HG02610 (cell line): ENCODE measurements around the gene RPL13A.

Experiments used
- ATAC-seq: cut with Tn5 transposase; IDR thresholded peaks from one replicate; pipeline ENCODE4 v1.9.1; 2021; ENCODE audit warnings: mild to moderate bottlenecking, moderate library complexity; ENCODE audit not compliant: unreplicated experiment

Gene RPL13A

DNA sequence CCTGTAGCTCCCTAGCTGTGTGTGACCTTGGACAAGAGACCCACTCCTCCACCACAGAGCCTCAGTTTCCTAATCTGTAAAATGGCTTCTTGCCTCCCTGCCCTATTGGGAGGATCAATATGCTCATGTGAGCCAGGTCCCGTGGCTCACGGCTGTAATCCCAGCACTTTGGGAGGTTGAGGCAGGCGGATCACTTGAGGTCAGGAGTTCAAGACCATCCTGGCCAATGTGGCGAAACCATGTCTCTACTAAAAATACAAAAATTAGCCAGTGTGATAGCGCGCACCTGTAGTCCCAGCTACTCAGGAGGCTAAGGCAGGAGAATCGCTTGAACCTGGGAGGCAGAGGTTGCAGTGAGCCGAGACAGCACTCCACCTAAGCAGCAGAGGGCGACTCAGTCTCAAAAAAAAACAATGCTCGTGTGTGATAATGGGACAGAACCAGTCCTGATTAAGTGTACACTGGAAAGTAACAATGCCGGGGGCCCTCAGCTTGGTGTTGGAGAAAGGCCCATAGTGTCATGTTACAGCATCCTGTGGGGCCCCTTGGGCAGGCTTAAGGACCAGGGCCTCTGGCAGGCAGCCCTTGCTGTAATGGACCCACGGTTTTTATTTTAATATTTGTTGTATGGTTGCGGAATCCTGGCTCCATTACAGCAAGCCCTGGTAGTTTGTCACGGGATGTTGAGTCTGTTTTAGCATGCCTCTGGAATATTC is 15.6 kb downstream of the RPL13A start:
- no peak for ATAC-seq

GRCh38 chr19:49503582-49503962 is 16.2 kb downstream of the RPL13A start:
- ATAC-seq: no peak

DNA sequence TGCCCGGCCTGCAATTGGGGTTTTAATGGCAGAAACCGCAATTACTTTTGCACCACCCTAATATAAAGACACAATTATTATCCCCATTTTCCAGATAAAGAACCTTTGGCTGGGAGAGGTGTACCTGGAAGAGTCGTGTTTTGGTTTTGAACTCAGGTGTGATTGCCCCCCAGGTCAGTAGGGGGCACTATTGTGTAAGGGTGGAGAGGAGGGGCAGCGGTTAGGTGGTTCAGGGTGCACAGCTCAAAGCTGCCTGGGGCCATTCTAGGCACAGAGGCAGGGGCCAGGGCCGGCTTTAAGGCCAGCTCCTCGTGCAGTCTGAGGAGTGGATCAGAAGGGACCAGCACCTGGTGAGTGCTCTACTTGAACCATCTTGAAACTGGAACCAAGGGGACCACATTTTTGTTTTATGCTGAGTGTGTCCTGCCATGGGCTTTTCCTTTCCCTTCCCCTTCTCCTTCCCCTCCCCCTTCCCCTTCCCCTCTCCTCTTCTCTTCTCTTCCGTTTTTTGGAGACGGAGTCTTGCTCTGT is 19.2 kb downstream of the RPL13A start:
- no peak for ATAC-seq

GRCh38 chr19:49507803-49508494 is 20.5 kb downstream of the RPL13A start:
- ATAC-seq: no peak

DNA sequence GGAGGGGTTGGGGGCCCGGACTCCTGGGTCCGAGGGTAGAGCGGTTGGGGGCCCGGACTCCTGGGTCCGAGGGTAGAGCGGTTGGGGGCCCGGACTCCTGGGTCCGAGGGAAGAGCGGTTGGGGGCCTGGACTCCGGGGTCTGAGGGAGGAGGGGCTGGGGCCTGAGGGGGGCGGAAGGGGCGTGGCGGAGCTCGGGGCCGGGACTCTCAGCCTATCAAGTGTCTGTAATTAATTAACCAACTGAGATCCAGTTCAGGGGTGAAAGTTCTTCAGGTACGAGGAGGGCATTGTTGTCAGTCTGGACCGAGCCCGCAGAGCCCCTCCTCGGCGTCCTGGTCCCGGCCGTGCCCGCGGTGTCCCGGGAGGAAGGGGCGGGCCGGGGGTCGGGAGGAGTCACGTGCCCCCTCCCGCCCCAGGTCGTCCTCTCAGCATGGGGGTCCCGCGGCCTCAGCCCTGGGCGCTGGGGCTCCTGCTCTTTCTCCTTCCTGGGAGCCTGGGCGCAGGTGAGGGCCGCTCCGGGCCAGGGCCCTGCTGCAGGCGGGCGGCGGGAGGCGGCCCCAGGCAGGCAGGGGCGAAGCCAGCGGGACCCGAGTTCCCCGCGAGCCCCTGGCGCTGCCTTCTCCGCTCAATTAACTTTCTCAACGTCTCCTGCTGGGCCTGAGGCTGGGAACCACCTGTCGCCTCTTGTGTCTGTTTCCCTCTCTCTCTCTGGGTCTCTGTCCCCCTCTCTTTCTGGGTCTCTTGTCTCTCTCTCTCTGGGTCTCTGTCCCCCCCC is 25.8 kb downstream of the RPL13A start:
- no peak for ATAC-seq

DNA sequence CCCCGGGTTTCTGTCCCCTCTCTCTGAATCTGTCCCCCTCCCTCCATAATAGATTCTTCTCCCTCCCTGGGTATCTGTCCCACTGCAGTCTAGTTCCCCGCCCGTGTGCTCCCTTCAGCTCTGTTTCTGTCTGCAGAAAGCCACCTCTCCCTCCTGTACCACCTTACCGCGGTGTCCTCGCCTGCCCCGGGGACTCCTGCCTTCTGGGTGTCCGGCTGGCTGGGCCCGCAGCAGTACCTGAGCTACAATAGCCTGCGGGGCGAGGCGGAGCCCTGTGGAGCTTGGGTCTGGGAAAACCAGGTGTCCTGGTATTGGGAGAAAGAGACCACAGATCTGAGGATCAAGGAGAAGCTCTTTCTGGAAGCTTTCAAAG is 26.3 kb downstream of the RPL13A start:
- ATAC-seq: no peak

DNA sequence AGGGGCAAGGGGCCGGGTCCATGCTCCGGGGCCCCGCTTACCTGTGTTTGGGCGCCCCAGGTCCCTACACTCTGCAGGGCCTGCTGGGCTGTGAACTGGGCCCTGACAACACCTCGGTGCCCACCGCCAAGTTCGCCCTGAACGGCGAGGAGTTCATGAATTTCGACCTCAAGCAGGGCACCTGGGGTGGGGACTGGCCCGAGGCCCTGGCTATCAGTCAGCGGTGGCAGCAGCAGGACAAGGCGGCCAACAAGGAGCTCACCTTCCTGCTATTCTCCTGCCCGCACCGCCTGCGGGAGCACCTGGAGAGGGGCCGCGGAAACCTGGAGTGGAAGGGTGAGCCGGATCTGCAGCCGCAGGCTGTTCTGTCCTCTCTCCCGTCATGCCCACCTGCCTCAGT is 26.7 kb downstream of the RPL13A start:
- no peak for ATAC-seq

GRCh38 chr19:49515767-49516166 is 28.4 kb downstream of the RPL13A start:
- no peak for ATAC-seq

DNA sequence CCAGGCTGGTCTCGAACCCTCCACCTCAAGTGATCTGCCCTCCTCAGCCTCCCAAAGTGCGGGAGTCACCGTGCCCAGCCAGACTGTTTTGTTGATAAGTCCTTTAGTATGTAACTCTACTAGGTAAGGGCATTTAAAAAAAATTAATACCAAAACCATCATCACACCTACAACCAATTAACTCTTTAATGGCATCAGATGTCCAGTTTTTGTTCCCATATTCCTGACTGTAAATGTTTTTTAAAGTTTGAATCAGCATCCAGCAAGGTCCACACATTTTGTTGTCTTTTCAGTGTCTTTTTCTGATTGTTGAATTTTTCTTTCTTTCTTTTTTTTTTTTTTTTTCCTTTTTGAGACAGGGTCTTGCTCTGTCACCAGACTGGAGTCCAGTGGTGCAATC is 30.6 kb downstream of the RPL13A start:
- ATAC-seq: no peak

GRCh38 chr19:49520705-49521319 is 33.4 kb downstream of the RPL13A start:
- no peak for ATAC-seq

- ATAC-seq: no peak
Measured at GRCh38 chr19:49524812-49525455, 37.5 kb downstream of the RPL13A start.

DNA sequence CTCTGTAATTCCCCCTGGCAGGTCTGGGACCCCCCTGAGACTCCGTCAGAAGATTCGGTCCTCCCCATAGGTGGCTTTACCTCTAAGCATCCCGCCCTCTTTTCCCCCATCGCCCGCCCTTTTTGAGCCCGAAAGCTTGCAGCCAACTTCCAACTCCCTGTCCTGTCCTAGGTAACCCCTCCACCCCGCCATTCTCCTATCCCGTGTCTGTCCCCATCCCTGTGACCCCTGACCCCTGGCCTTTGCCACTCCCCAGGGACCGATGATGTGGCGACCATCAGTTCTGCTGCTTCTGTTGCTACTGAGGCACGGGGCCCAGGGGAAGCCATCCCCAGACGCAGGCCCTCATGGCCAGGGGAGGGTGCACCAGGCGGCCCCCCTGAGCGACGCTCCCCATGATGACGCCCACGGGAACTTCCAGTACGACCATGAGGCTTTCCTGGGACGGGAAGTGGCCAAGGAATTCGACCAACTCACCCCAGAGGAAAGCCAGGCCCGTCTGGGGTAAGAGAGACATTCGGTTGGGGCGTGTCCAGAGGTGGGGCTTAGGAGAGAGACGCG is 40.9 kb downstream of the RPL13A start:
- ATAC-seq: no peak

- no peak for ATAC-seq
Measured at GRCh38 chr19:49530708-49531107, 43.3 kb downstream of the RPL13A start.

- ATAC-seq: no peak
Measured at GRCh38 chr19:49533551-49534488, 46.4 kb downstream of the RPL13A start.

GRCh38 chr19:49534632-49535385 is 47.4 kb downstream of the RPL13A start:
- no peak for ATAC-seq

- no peak for ATAC-seq
Measured at GRCh38 chr19:49536921-49537462, 49.6 kb downstream of the RPL13A start.

DNA sequence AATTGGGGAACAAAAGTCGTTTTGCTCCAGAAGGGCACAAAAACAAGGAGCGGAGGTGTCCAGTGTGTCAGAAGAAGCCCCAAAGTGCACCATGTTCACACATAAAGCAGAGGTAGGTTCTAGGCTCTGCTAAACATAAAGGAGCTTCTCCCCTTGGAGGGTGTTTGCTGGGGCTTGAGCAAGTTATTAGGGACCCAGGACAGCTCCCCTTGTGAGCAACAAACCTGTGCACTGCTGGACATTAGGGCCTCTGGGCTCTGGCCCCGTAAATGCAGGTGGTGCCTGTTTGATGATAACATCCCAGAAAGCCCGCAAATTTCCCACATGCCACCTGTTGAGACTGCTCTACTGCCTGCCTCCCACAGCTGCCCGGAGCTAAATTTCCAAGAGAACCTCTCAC is 51.2 kb downstream of the RPL13A start:
- no peak for ATAC-seq

DNA sequence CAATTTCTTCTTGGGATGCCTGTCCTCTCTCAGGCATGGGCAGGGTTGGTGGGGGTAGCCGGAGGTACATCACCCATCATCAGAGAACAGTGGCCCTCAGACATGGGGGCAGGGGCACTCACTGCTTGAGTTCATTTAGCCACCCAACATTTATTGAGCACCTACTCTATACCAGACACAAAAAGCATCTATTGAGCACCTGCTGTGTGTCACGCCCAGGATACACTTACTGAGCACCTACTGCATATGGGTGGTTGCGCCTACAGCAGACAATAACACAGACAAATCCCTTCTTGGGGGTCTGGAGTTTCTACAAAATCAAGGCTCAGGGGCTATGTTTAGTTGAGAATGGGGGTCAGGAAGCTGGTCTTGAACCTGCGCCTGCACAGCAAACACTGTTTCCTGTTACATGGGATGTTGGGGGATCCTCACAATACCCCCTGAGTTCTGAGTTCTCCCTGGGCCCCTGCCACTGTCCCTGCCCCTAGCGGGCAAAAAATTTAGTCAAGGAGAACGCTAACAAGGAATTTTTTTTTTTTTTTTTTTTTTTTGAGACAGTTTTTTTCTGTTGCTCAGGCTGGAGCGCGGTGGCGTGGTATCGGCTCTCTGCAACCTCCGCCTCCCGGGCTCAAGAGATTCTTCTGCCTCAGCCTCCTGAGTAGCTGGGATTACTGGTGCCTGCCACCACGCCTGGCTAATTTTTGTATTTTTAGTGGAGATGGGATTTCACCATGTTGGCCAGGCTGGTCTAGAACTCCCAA is 52.0 kb downstream of the RPL13A start:
- ATAC-seq: no peak
